GM12875 (cell line): ENCODE data around the gene ALOX12.

Experiments
- H3K4me3 ChIP-seq: one replicate; pipeline ENCODE4 v1.5.1; 2011; ENCODE audit warnings: low read depth, low read length, control low read depth
- CTCF ChIP-seq: IDR thresholded peaks from 2 replicates; pipeline ENCODE4 v1.5.1; 2011; ENCODE audit warnings: low read depth, mild to moderate bottlenecking, control low read depth, inconsistent platforms, low read length, moderate library complexity, borderline replicate concordance; ENCODE audit not compliant: insufficient read depth

The ALOX12 gene

GRCh38 chr17:6994118-6994598, 1.7 kb upstream of the ALOX12 start:
- no peak overlapping the region for H3K4me3 ChIP-seq
- no peak for TF ChIP-seq CTCF

GRCh38 chr17:6994666-6995256, 1.1 kb upstream of the ALOX12 start:
- no peak overlapping the region for H3K4me3 ChIP-seq
- no peak for TF ChIP-seq CTCF

GRCh38 chr17:6996256-6997011, 585 bp downstream of the ALOX12 start:
- no peak overlapping the region for H3K4me3 ChIP-seq

GRCh38 chr17:6997171-6997570, 1.3 kb downstream of the ALOX12 start:
- no peak for TF ChIP-seq CTCF
- no peak overlapping the region for H3K4me3 ChIP-seq

More at GRCh38 chr17:6996256-6997011, 585 bp downstream of the ALOX12 start:
- no peak for TF ChIP-seq CTCF

- no peak overlapping the region for H3K4me3 ChIP-seq
- no peak for TF ChIP-seq CTCF
These were observed 3.1 kb downstream of the ALOX12 start for GRCh38 chr17:6998855-6999508.

GRCh38 chr17:7001318-7001961, 5.6 kb downstream of the ALOX12 start:
- TF ChIP-seq CTCF = peak; percentile 51

More at GRCh38 chr17:7001318-7001961, 5.6 kb downstream of the ALOX12 start:
- H3K4me3 ChIP-seq = no peak overlapping the region
